ENCODE measurements around the gene PGLYRP1. TPM values are rescaled to one million over a fixed set of nuclear protein-coding genes. Genes with fewer than 3 reads are reported as not detected.

The PGLYRP1 gene
- total RNA-seq, 1 experiment from 2014 or later, result not detected

GRCh38 chr19:45969676-45970075 is 53.2 kb downstream of the PGLYRP1 start:
- no peaks in the 10 kb centered on the region for H3K79me2 ChIP-seq (ENCODE audit: insufficient read depth, low read length)
- no peaks in the 10 kb centered on the region for H3K9me2 ChIP-seq (ENCODE audit: insufficient read depth)
- H2AFZ ChIP-seq (ENCODE audit: low read depth, low read length, poor library complexity, severe bottlenecking), result no peak overlapping the region
- no peak overlapping the region for H3K27ac ChIP-seq (ENCODE audit: low read depth, low read length)
- ATAC-seq (no peak), DNase-seq (ENCODE audit: low read depth, low spot score) (no peak)
- H4K20me1 ChIP-seq (ENCODE audit: insufficient read depth), result no peaks in the 10 kb centered on the region
- no peak overlapping the region for H3K4me2 ChIP-seq (ENCODE audit: low read length)
- CTCF ChIA-PET, result no interaction called here
- intact Hi-C loops (cut with micrococcal nuclease), result no loop called here
- H3K27me3 ChIP-seq (ENCODE audit: insufficient read depth, low read length), result no peaks in the 10 kb centered on the region; the same call in 1 of the 2 replicates
- no peak overlapping the region for H3K9ac ChIP-seq (ENCODE audit: low read length)
- no peak for TF ChIP-seq SIN3A (IDR thresholded peaks at IDR 0.05; ENCODE audit: low read depth)
- no peak for TF ChIP-seq SP1 (IDR thresholded peaks at IDR 0.05; ENCODE audit: low read depth)
- TF ChIP-seq JUND (IDR thresholded peaks at IDR 0.05), result no peak
- H3K4me3 ChIP-seq (replicated peaks in 1 of 2; ENCODE audit: low read depth in 1 of 2, low read length in 2 of 2), result no peak overlapping the region
- H3K9me3 ChIP-seq (ENCODE audit: control insufficient read depth in 1 of 2, insufficient read depth in 1 of 2, low read depth in 1 of 2, low read length in 2 of 2), result no peaks in the 10 kb centered on the region
- RAD21 ChIA-PET (ENCODE audit: low non-redundant PET in 1 of 2, low total read pairs in 2 of 2, uncharacterized antibody in 2 of 2, unreplicated experiment in 2 of 2), result no interaction called here
- H3K4me1 ChIP-seq (ENCODE audit: control insufficient read depth in 1 of 2, insufficient read depth in 2 of 2, low read length in 2 of 2), result peaks cover 0 to 18% of the 10 kb centered on the region in 2 experiments; a peak in 3 of 4 replicates
- H3K36me3 ChIP-seq (ENCODE audit: control insufficient read depth in 1 of 2, insufficient read depth in 2 of 2, low read length in 2 of 2), result no peaks in the 10 kb centered on the region
- POLR2A ChIA-PET, result no interaction called here
- BruUV-seq (replicated peaks), result no TSS peak

MicroRNAs encoded within 50 kb of the gene (microRNA counts, 767-probe panel; counts per million panel counts)
- not detected for microRNA hsa-miR-769-3p
- not detected for microRNA hsa-miR-769-5p

Small RNA genes lying within 50 kb of the gene (microRNA-seq; reads per million reads assigned to microRNA genes)
- gene MIR769 (ENCODE audit: borderline number of aligned reads), result 435 reads per million, percentile 75 among the genes with 10 or more reads in this experiment

Other genes starting within 250 kb of the PGLYRP1 start
- 52.5 TPM for gene DMPK, start 240.6 kb downstream of the PGLYRP1 start, total RNA-seq (2021; ENCODE audit: unreplicated experiment)
- gene DMWD, start 230.2 kb downstream of the PGLYRP1 start, total RNA-seq (2021; ENCODE audit: unreplicated experiment), result 56.8 TPM
- 0.57 TPM for gene RSPH6A, start 207.7 kb downstream of the PGLYRP1 start, total RNA-seq (2021; ENCODE audit: unreplicated experiment)
- 117 TPM for gene SYMPK, start 159.9 kb downstream of the PGLYRP1 start, total RNA-seq (2021; ENCODE audit: unreplicated experiment)
- 5.8 TPM for gene FOXA3, start 158.7 kb downstream of the PGLYRP1 start, total RNA-seq (2021; ENCODE audit: unreplicated experiment)
- gene IRF2BP1, start 136.9 kb downstream of the PGLYRP1 start, total RNA-seq (2021; ENCODE audit: unreplicated experiment), result 33.9 TPM
- 10.8 TPM for gene MYPOP, start 120.4 kb downstream of the PGLYRP1 start, total RNA-seq (2021; ENCODE audit: unreplicated experiment)
- not detected for gene NANOS2, start 108.3 kb downstream of the PGLYRP1 start, total RNA-seq (2021; ENCODE audit: unreplicated experiment)
- gene NOVA2, start 49.2 kb downstream of the PGLYRP1 start, total RNA-seq (2021; ENCODE audit: unreplicated experiment), result 2.5 TPM
- gene CCDC61, start 27.6 kb downstream of the PGLYRP1 start, total RNA-seq (2021; ENCODE audit: unreplicated experiment), result 12.2 TPM
- gene IGFL4, start 17.9 kb upstream of the PGLYRP1 start, total RNA-seq (2021; ENCODE audit: unreplicated experiment), result not detected
- gene IGFL3, start 101.6 kb upstream of the PGLYRP1 start, total RNA-seq (2021; ENCODE audit: unreplicated experiment), result not detected
- not detected for gene IGFL2, start 125.2 kb upstream of the PGLYRP1 start, total RNA-seq (2021; ENCODE audit: unreplicated experiment)
- not detected for gene IGFL1, start 206.7 kb upstream of the PGLYRP1 start, total RNA-seq (2021; ENCODE audit: unreplicated experiment)

All from HCT116 (cell line).